BLaER1 (cell line): ENCODE data around the gene UCP3.

Experiments used
- H3K27ac ChIP-seq: shearing (Covaris generic); formaldehyde crosslinking; 2 replicates; pipeline ENCODE4 v1.8.1; 2022
- H3K27me3 ChIP-seq: shearing (Covaris generic); formaldehyde crosslinking; 2 replicates; pipeline ENCODE4 v1.8.1; 2022
- H3K36me3 ChIP-seq: shearing (Covaris generic); formaldehyde crosslinking; 2 replicates; pipeline ENCODE4 v1.8.1; 2022
- H3K4me1 ChIP-seq: shearing (Covaris generic); formaldehyde crosslinking; 2 replicates; pipeline ENCODE4 v1.8.1; 2022
- H3K4me2 ChIP-seq: shearing (Covaris generic); formaldehyde crosslinking; 2 replicates; pipeline ENCODE4 v1.8.1; 2022
- H3K4me3 ChIP-seq: shearing (Covaris generic); formaldehyde crosslinking; 2 replicates; pipeline ENCODE4 v1.8.1; 2022
- H3K9ac ChIP-seq: shearing (Covaris generic); formaldehyde crosslinking; 2 replicates; pipeline ENCODE4 v1.8.1; 2022
- H3K9me3 ChIP-seq: shearing (Covaris generic); formaldehyde crosslinking; 2 replicates; pipeline ENCODE4 v1.8.1; 2022
- H4K20me1 ChIP-seq: shearing (Covaris generic); formaldehyde crosslinking; 2 replicates; pipeline ENCODE4 v1.8.1; 2022
- Cebpa-rat ChIP-seq: shearing (Covaris generic); IDR thresholded peaks from 2 replicates; pipeline ENCODE4 v1.8.1; 2022

Gene UCP3

GRCh38 chr11:74008373-74009229 is at the start of gene UCP3:
Gene UCP3 (minus strand): TSS chr11:74009085. CDS start chr11:74007042, 2,043 bp downstream.
- Histone ChIP-seq H3K4me2 (peak within 1 kb of the TSS; percentile 52), H3K9ac (0 out of 2 replicates have a peak within 1 kb of the TSS, but pooled peaks have one; percentile 28)
- no peak for TF ChIP-seq Cebpa-rat

GRCh38 chr11:74057249-74058151 is 48.6 kb upstream of the UCP3 start:
- H3K4me2 ChIP-seq: no peak overlapping the region
- H3K9me3 ChIP-seq: peaks cover 10% of the 10 kb centered on the region
- H3K36me3 ChIP-seq: peaks cover 73% of the 10 kb centered on the region
- H3K27me3 ChIP-seq: no peaks in the 10 kb centered on the region
- H3K27ac ChIP-seq: no peak overlapping the region
- no peaks in the 10 kb centered on the region for H3K4me1 ChIP-seq
- H4K20me1 ChIP-seq: no peaks in the 10 kb centered on the region
- no peak for TF ChIP-seq Cebpa-rat
- no peak overlapping the region for H3K4me3 ChIP-seq
- no peak overlapping the region for H3K9ac ChIP-seq

More at GRCh38 chr11:74008373-74009229, at the start of gene UCP3:
- Histone ChIP-seq H3K4me3 (no peak within 1 kb of the TSS), H3K9me3 (no peaks in the 10 kb centered on the region), H4K20me1 (no peaks in the 10 kb centered on the region), H3K4me1 (peaks cover 60% of the 10 kb centered on the region), H3K27me3 (no peaks in the 10 kb centered on the region), H3K36me3 (peaks cover 22% of the 10 kb centered on the region), H3K27ac (peak within 1 kb of the TSS; percentile 56; the same call in 1 of the 2 replicates)

GRCh38 chr11:74055938-74056337 is 47.1 kb upstream of the UCP3 start:
- peaks cover 80% of the 10 kb centered on the region for H3K36me3 ChIP-seq
- no peaks in the 10 kb centered on the region for H3K27me3 ChIP-seq
- H3K4me3 ChIP-seq: no peak overlapping the region
- peaks cover 6% of the 10 kb centered on the region; the same call in 1 of the 2 replicates for H3K9me3 ChIP-seq
- TF ChIP-seq Cebpa-rat: no peak
- no peak overlapping the region for H3K27ac ChIP-seq
- no peak overlapping the region for H3K4me2 ChIP-seq
- H3K9ac ChIP-seq: no peak overlapping the region
- H3K4me1 ChIP-seq: no peaks in the 10 kb centered on the region
- no peaks in the 10 kb centered on the region for H4K20me1 ChIP-seq

GRCh38 chr11:74050465-74050864 is 41.6 kb upstream of the UCP3 start:
- Histone ChIP-seq H3K27me3 (no peaks in the 10 kb centered on the region), H3K27ac (no peak overlapping the region), H3K4me1 (no peaks in the 10 kb centered on the region), H3K9me3 (no peaks in the 10 kb centered on the region), H3K4me3 (no peak overlapping the region), H3K4me2 (no peak overlapping the region), H3K9ac (no peak overlapping the region), H3K36me3 (peaks cover 81% of the 10 kb centered on the region), H4K20me1 (no peaks in the 10 kb centered on the region)
- TF ChIP-seq Cebpa-rat: no peak

GRCh38 chr11:74048993-74049392 is 40.1 kb upstream of the UCP3 start:
- no peaks in the 10 kb centered on the region for H3K4me1 ChIP-seq

GRCh38 chr11:74044538-74044937 is 35.7 kb upstream of the UCP3 start:
- Histone ChIP-seq H3K4me1 (no peaks in the 10 kb centered on the region), H3K36me3 (peaks cover 88% of the 10 kb centered on the region), H3K27me3 (no peaks in the 10 kb centered on the region), H3K9me3 (no peaks in the 10 kb centered on the region), H3K9ac (no peak overlapping the region), H3K4me2 (no peak overlapping the region), H3K27ac (no peak overlapping the region), H3K4me3 (no peak overlapping the region), H4K20me1 (no peaks in the 10 kb centered on the region)
- TF ChIP-seq Cebpa-rat: no peak

More at GRCh38 chr11:74048993-74049392, 40.1 kb upstream of the UCP3 start:
- Histone ChIP-seq H3K9me3 (no peaks in the 10 kb centered on the region), H3K36me3 (peaks cover 80% of the 10 kb centered on the region), H3K27me3 (no peaks in the 10 kb centered on the region), H3K27ac (no peak overlapping the region), H3K4me2 (no peak overlapping the region), H4K20me1 (no peaks in the 10 kb centered on the region), H3K4me3 (no peak overlapping the region), H3K9ac (no peak overlapping the region)
- TF ChIP-seq Cebpa-rat: no peak

GRCh38 chr11:74043450-74043849 is 34.6 kb upstream of the UCP3 start:
- Histone ChIP-seq H3K9ac (no peak overlapping the region), H3K4me2 (no peak overlapping the region), H3K9me3 (no peaks in the 10 kb centered on the region), H3K36me3 (peaks cover 88% of the 10 kb centered on the region), H3K4me3 (no peak overlapping the region), H3K27ac (no peak overlapping the region), H3K27me3 (no peaks in the 10 kb centered on the region), H3K4me1 (no peaks in the 10 kb centered on the region), H4K20me1 (no peaks in the 10 kb centered on the region)
- no peak for TF ChIP-seq Cebpa-rat

- Histone ChIP-seq H3K36me3 (peaks cover 96% of the 10 kb centered on the region), H3K4me1 (no peaks in the 10 kb centered on the region), H3K27me3 (no peaks in the 10 kb centered on the region), H4K20me1 (no peaks in the 10 kb centered on the region), H3K4me3 (no peak overlapping the region), H3K9me3 (no peaks in the 10 kb centered on the region), H3K4me2 (no peak overlapping the region), H3K9ac (no peak overlapping the region), H3K27ac (no peak overlapping the region)
- TF ChIP-seq Cebpa-rat: no peak
Observed at GRCh38 chr11:74037309-74037708, 28.4 kb upstream of the UCP3 start.

GRCh38 chr11:74035264-74035663 is 26.4 kb upstream of the UCP3 start:
- TF ChIP-seq Cebpa-rat: no peak
- H3K4me1 ChIP-seq: no peaks in the 10 kb centered on the region
- H3K27me3 ChIP-seq: no peaks in the 10 kb centered on the region
- no peak overlapping the region for H3K27ac ChIP-seq
- peaks cover 98% of the 10 kb centered on the region for H3K36me3 ChIP-seq
- H3K4me2 ChIP-seq: no peak overlapping the region
- H4K20me1 ChIP-seq: no peaks in the 10 kb centered on the region
- H3K9ac ChIP-seq: no peak overlapping the region
- no peaks in the 10 kb centered on the region for H3K9me3 ChIP-seq
- no peak overlapping the region for H3K4me3 ChIP-seq

- no peak overlapping the region for H3K4me3 ChIP-seq
- no peaks in the 10 kb centered on the region for H3K27me3 ChIP-seq
- H3K4me1 ChIP-seq: no peaks in the 10 kb centered on the region
- no peak overlapping the region for H3K4me2 ChIP-seq
- H3K9me3 ChIP-seq: no peaks in the 10 kb centered on the region
- H3K36me3 ChIP-seq: peaks cover 98% of the 10 kb centered on the region
- H4K20me1 ChIP-seq: no peaks in the 10 kb centered on the region
- no peak overlapping the region for H3K27ac ChIP-seq
- no peak overlapping the region for H3K9ac ChIP-seq
- no peak for TF ChIP-seq Cebpa-rat
Observed at GRCh38 chr11:74033046-74033445, 24.2 kb upstream of the UCP3 start.
